GM21390 (cell line): ENCODE data around the gene PRDM16.

Source experiments
- ATAC-seq: cut with Tn5 transposase; IDR thresholded peaks from one replicate; pipeline ENCODE4 v1.9.1; 2021; ENCODE audit not compliant: unreplicated experiment

PRDM16 gene

GRCh38 chr1:3292051-3292722 lies 223.2 kb downstream of the PRDM16 start:
- no peak for ATAC-seq

- no peak for ATAC-seq
Observed at GRCh38 chr1:3292868-3293562, 224.0 kb downstream of the PRDM16 start.

- ATAC-seq: no peak
Observed at GRCh38 chr1:3293563-3294080, 224.6 kb downstream of the PRDM16 start.

GRCh38 chr1:3294450-3294849 lies 225.4 kb downstream of the PRDM16 start:
- no peak for ATAC-seq

GRCh38 chr1:3295846-3296245 lies 226.8 kb downstream of the PRDM16 start:
- no peak for ATAC-seq

GRCh38 chr1:3296326-3296725 lies 227.3 kb downstream of the PRDM16 start:
- no peak for ATAC-seq

GRCh38 chr1:3296826-3297225 lies 227.8 kb downstream of the PRDM16 start:
- ATAC-seq: no peak

- no peak for ATAC-seq
Observed at GRCh38 chr1:3297756-3298155, 228.8 kb downstream of the PRDM16 start.

GRCh38 chr1:3298197-3298596 lies 229.2 kb downstream of the PRDM16 start:
- ATAC-seq: no peak

- no peak for ATAC-seq
Observed at GRCh38 chr1:3304246-3304645, 235.2 kb downstream of the PRDM16 start.

GRCh38 chr1:3304692-3305091 lies 235.7 kb downstream of the PRDM16 start:
- ATAC-seq: no peak

GRCh38 chr1:3305156-3305555 lies 236.2 kb downstream of the PRDM16 start:
- no peak for ATAC-seq

- no peak for ATAC-seq
Observed at GRCh38 chr1:3306583-3307291, 237.7 kb downstream of the PRDM16 start.

- ATAC-seq: no peak
Observed at GRCh38 chr1:3307359-3307758, 238.4 kb downstream of the PRDM16 start.

GRCh38 chr1:3308053-3308452 lies 239.1 kb downstream of the PRDM16 start:
- ATAC-seq: no peak

- no peak for ATAC-seq
Observed at GRCh38 chr1:3310718-3311400, 241.9 kb downstream of the PRDM16 start.

- no peak for ATAC-seq
Observed at GRCh38 chr1:3311711-3312110, 242.7 kb downstream of the PRDM16 start.

GRCh38 chr1:3312310-3312897 lies 243.4 kb downstream of the PRDM16 start:
- ATAC-seq: no peak

- no peak for ATAC-seq
Observed at GRCh38 chr1:3312898-3313575, 244.0 kb downstream of the PRDM16 start.

GRCh38 chr1:3313576-3313950 lies 244.6 kb downstream of the PRDM16 start:
- no peak for ATAC-seq
